Smooth muscle cell (in vitro differentiated cells): ENCODE data around the gene LRMDA. TPM values are rescaled to one million over a fixed set of nuclear protein-coding genes. Genes with fewer than 3 reads are reported as not detected.

Experiments
- DNase-seq: peaks from one replicate; lab custom pipeline; 2025; ENCODE audit not compliant: unreplicated experiment; lab: John Stamatoyannopoulos, UW
- H2AFZ ChIP-seq: fragments of 200-600 bp; sonication (generic); 2 replicates; pipeline ENCODE4 v1.6.0; 2016; ENCODE audit warnings: antibody characterized with exemption, low read depth, mild to moderate bottlenecking
- H3F3A ChIP-seq: fragments of 200-600 bp; sonication (generic); 2 replicates; pipeline ENCODE4 v1.6.0; 2017; ENCODE audit warnings: antibody characterized with exemption, low read depth
- H3K27ac ChIP-seq: fragments of 200-600 bp; sonication (generic); 2 replicates; pipeline ENCODE4 v1.5.1; 2016; ENCODE audit warnings: low read depth, mild to moderate bottlenecking
- H3K27me3 ChIP-seq: fragments of 200-600 bp; sonication (generic); 2 replicates; pipeline ENCODE4 v1.6.1; 2016; ENCODE audit warnings: low read depth, mild to moderate bottlenecking
- H3K36me3 ChIP-seq: fragments of 200-600 bp; sonication (generic); 2 replicates; pipeline ENCODE4 v1.5.1; 2016; ENCODE audit warnings: low read depth
- H3K4me1 ChIP-seq: fragments of 200-600 bp; sonication (generic); 2 replicates; pipeline ENCODE4 v1.5.1; 2016; ENCODE audit warnings: low read depth
- H3K4me2 ChIP-seq: fragments of 200-600 bp; sonication (generic); 2 replicates; pipeline ENCODE4 v1.6.0; 2016; ENCODE audit warnings: mild to moderate bottlenecking
- H3K4me3 ChIP-seq: fragments of 200-600 bp; sonication (generic); 2 replicates; pipeline ENCODE4 v1.5.1; 2016; ENCODE audit warnings: mild to moderate bottlenecking
- H3K79me2 ChIP-seq: fragments of 200-600 bp; sonication (generic); 2 replicates; pipeline ENCODE4 v1.6.0; 2016; ENCODE audit warnings: low read depth, mild to moderate bottlenecking
- H3K9ac ChIP-seq: fragments of 200-600 bp; sonication (generic); 2 replicates; pipeline ENCODE4 v1.6.0; 2016; ENCODE audit warnings: low read depth
- H3K9me3 ChIP-seq: fragments of 200-600 bp; sonication (generic); replicated peaks from 2 replicates; pipeline ENCODE4 v1.5.1; 2016; ENCODE audit warnings: low read depth
- H4K20me1 ChIP-seq: fragments of 200-600 bp; sonication (generic); 2 replicates; pipeline ENCODE4 v1.6.0; 2016; ENCODE audit warnings: low read depth
- WGBS: methylation state at CpG from one replicate; pipeline ENCODE4 v1.1.7; 2016; ENCODE audit warnings: low lambda C conversion rate; 5-methylcytosine and 5-hydroxymethylcytosine counted together
- polyA plus RNA-seq: library from polyadenylated mRNA; unstranded; fragments of >200 nt; fragmentation: Nextera tagmentation; extraction: Ambion mirVana; gene quantifications from 2 replicates; pipeline ENCODE4 v1.2.1, GENCODE V29; 2016
- total RNA-seq: library from RNA; depleted of rRNA; stranded (reverse); fragments of >200 nt; gene quantifications from 2 replicates; pipeline ENCODE4 v1.2.3, GENCODE V29; 2014
- TF ChIP-seq, protein P1 (sequence below): fragments of 200-600 bp; sonication (generic); IDR thresholded peaks from 2 replicates; pipeline ENCODE4 v1.5.1; 2017; ENCODE audit warnings: borderline replicate concordance, mild to moderate bottlenecking, antibody characterized with exemption; ENCODE audit not compliant: insufficient read depth, poor library complexity, severe bottlenecking

LRMDA gene
- total and polyA plus RNA-seq, 2 experiments from 2014 or later, result 1.5 to 1.6 TPM

DNA sequence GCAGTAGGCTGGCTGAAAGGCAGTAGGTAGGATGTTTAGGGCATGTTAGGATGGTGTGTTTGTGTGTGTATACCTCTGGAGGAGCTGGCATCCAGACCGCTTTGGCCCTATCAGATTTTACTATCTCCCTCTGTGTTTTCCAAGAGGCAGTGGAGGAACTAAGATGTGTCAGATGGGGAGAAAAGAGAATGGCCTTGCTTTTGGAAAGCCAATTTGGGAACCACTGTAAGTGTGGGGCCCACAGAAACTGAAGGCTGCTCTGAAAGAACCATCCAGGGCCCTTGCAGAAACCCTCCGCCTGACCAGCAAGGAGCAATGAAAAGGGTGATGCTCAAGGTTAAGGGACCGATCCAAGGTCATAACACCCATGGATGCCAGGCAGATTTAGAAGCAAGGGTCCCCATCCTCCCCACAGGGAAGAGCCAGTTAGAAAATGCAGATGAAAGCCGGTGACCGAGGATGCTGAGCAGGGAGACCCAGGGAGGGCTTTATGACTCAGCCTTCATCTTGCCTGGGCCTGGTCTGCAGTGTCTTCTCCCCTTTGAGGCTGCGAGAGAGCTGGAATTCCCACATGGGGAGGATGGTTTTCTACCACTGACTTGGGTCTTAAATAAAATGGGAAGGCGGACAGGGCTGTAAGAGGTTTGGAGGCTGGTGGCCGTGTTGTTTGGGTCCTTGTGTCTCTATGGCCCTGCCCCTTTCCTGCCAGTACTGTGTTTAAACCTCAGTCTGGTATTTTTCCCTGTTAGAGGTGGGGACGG is 275.8 kb downstream of the LRMDA start:
- DNase-seq, result no peak
- no peaks in the 10 kb centered on the region for H3K79me2 ChIP-seq
- H3K27me3 ChIP-seq, result no peaks in the 10 kb centered on the region

DNA sequence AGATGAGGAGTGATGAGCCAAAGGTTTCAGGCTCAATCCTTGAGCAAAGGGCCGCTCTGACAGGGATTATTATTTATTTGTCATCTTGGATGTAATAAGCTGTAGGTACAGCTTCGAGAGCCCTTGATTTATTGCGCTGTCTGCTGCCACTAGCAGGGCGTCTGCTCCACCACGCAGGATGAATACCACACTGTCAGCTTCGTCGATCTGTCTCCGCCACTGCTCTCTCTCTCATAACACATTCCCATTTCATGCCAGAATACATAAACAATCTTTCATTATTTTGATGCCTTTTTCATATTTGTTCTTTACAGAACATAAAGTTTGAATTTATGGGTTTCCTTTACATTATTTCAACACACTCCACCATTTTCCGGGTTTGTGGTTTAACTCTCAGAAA is 276.6 kb downstream of the LRMDA start:
- Histone ChIP-seq H3K27ac (no peak overlapping the region), H3K4me2 (no peak overlapping the region), H3K79me2 (no peaks in the 10 kb centered on the region), H3K4me1 (no peaks in the 10 kb centered on the region), H3K27me3 (peaks cover 3% of the 10 kb centered on the region), H3F3A (no peaks in the 10 kb centered on the region), H3K4me3 (no peak overlapping the region), H4K20me1 (no peaks in the 10 kb centered on the region), H3K9ac (no peak overlapping the region), H3K36me3 (no peaks in the 10 kb centered on the region), H2AFZ (no peak overlapping the region), H3K9me3 (no peaks in the 10 kb centered on the region)
- TF ChIP-seq, protein P1, sequence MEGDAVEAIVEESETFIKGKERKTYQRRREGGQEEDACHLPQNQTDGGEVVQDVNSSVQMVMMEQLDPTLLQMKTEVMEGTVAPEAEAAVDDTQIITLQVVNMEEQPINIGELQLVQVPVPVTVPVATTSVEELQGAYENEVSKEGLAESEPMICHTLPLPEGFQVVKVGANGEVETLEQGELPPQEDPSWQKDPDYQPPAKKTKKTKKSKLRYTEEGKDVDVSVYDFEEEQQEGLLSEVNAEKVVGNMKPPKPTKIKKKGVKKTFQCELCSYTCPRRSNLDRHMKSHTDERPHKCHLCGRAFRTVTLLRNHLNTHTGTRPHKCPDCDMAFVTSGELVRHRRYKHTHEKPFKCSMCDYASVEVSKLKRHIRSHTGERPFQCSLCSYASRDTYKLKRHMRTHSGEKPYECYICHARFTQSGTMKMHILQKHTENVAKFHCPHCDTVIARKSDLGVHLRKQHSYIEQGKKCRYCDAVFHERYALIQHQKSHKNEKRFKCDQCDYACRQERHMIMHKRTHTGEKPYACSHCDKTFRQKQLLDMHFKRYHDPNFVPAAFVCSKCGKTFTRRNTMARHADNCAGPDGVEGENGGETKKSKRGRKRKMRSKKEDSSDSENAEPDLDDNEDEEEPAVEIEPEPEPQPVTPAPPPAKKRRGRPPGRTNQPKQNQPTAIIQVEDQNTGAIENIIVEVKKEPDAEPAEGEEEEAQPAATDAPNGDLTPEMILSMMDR, result no peak
- 51% methylated on average over 9 of the region's 9 CpGs for WGBS
- no peak for DNase-seq

More for the DNA sequence above, 275.8 kb downstream of the LRMDA start:
- Histone ChIP-seq H3K9me3 (no peaks in the 10 kb centered on the region), H3K4me2 (no peak overlapping the region), H3K36me3 (no peaks in the 10 kb centered on the region), H3K9ac (no peak overlapping the region), H3F3A (no peaks in the 10 kb centered on the region), H3K4me3 (no peak overlapping the region), H4K20me1 (no peaks in the 10 kb centered on the region), H3K4me1 (no peaks in the 10 kb centered on the region), H3K27ac (no peak overlapping the region), H2AFZ (no peak overlapping the region)
- 75% methylated on average over 9 of the region's 9 CpGs for WGBS
- TF ChIP-seq, protein P1, result no peak

DNA sequence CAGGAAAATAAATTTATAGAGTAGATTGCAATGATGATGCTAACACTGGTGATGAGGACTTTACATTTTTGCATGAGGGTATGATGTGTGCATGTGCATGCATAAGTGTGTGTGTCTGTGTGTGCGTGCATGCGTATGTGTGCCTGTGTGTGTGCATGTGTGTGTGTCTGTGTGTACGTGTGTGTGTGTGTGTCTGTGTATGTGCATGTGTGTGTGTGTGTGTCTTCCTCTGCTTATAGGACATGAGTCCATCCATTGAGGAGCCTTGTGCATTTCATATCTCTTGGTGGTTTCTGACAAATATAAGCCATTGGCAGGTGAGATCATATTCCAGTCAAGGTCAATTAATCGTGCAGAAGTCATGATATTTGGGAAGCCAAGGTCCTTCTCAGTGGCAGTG is 277.8 kb downstream of the LRMDA start:
- no peaks in the 10 kb centered on the region for H3F3A ChIP-seq
- H3K27ac ChIP-seq, result no peak overlapping the region
- H3K79me2 ChIP-seq, result no peaks in the 10 kb centered on the region
- H3K9me3 ChIP-seq, result no peaks in the 10 kb centered on the region
- no peaks in the 10 kb centered on the region for H4K20me1 ChIP-seq
- TF ChIP-seq, protein P1, result no peak
- H3K27me3 ChIP-seq, result peaks cover 13% of the 10 kb centered on the region
- no peak overlapping the region for H2AFZ ChIP-seq
- DNase-seq, result no peak
- WGBS, result 94% methylated on average over 4 of the region's 4 CpGs
- H3K4me2 ChIP-seq, result no peak overlapping the region
- H3K9ac ChIP-seq, result no peak overlapping the region
- no peaks in the 10 kb centered on the region for H3K36me3 ChIP-seq
- H3K4me3 ChIP-seq, result no peak overlapping the region
- H3K4me1 ChIP-seq, result no peaks in the 10 kb centered on the region

DNA sequence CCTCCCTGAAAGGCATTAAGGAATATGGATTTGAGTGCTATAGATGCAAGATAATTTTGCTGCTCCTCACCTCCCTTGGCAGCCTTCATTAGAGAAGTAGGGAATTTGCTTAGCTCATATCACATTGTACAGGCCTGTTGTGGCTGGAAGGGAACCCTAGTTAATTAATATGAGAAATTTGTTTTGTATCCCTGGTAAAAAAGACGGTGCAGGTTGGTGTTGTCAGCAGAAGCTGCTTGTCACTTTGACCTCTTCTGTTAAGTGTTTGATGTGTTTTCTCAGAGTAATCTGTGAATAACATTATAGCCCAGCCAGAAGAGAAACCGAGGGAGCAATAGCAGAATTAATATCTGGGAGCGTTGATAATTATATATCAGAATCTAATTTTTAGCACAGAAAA is 278.4 kb downstream of the LRMDA start:
- H3K27me3 ChIP-seq, result peaks cover 13% of the 10 kb centered on the region
- no peaks in the 10 kb centered on the region for H4K20me1 ChIP-seq
- H3K27ac ChIP-seq, result no peak overlapping the region
- no peaks in the 10 kb centered on the region for H3K4me1 ChIP-seq
- no peaks in the 10 kb centered on the region for H3K36me3 ChIP-seq
- H3F3A ChIP-seq, result no peaks in the 10 kb centered on the region
- H3K4me3 ChIP-seq, result no peak overlapping the region
- no peak for DNase-seq
- no peaks in the 10 kb centered on the region for H3K79me2 ChIP-seq
- 94% methylated on average over 3 of the region's 3 CpGs for WGBS
- TF ChIP-seq, protein P1, result no peak
- no peak overlapping the region for H3K4me2 ChIP-seq
- H3K9ac ChIP-seq, result no peak overlapping the region
- no peaks in the 10 kb centered on the region for H3K9me3 ChIP-seq
- no peak overlapping the region for H2AFZ ChIP-seq
